GM23248 (cell line): ENCODE measurements around the gene PGP. TPM values are rescaled to one million over a fixed set of nuclear protein-coding genes. Genes with fewer than 3 reads are reported as not detected.

Experiments
- DNase-seq: peaks from one replicate; pipeline ENCODE4 v3.0.0-alpha.2; 2015
- H2AFZ ChIP-seq: fragments of 200-600 bp; sonication (generic); 2 replicates; pipeline ENCODE4 v1.6.1; 2016; ENCODE audit warnings: antibody characterized with exemption
- H3F3A ChIP-seq: fragments of 200-600 bp; sonication (generic); 2 replicates; pipeline ENCODE4 v1.6.1; 2016; ENCODE audit warnings: mild to moderate bottlenecking, antibody characterized with exemption, mixed run types; ENCODE audit not compliant: insufficient read depth
- H3K27ac ChIP-seq: fragments of 200-600 bp; sonication (generic); 2 replicates; pipeline ENCODE4 v1.5.1; 2016; ENCODE audit warnings: mild to moderate bottlenecking
- H3K27me3 ChIP-seq: fragments of 200-600 bp; sonication (generic); replicated peaks from 2 replicates; pipeline ENCODE4 v1.6.1; 2016; ENCODE audit warnings: mild to moderate bottlenecking; ENCODE audit not compliant: insufficient read depth
- H3K36me3 ChIP-seq: fragments of 200-600 bp; sonication (generic); 2 replicates; pipeline ENCODE4 v1.6.1; 2016; ENCODE audit warnings: low read depth, mild to moderate bottlenecking
- H3K4me1 ChIP-seq: fragments of 200-600 bp; sonication (generic); 2 replicates; pipeline ENCODE4 v1.6.1; 2016; ENCODE audit warnings: mild to moderate bottlenecking; ENCODE audit not compliant: insufficient read depth
- H3K4me2 ChIP-seq: fragments of 200-600 bp; sonication (generic); one replicate; pipeline ENCODE4 v1.6.1; 2016; ENCODE audit warnings: mild to moderate bottlenecking; ENCODE audit not compliant: unreplicated experiment
- H3K4me3 ChIP-seq: fragments of 200-600 bp; sonication (generic); 2 replicates; pipeline ENCODE4 v1.5.1; 2016; ENCODE audit warnings: mild to moderate bottlenecking
- H3K79me2 ChIP-seq: fragments of 200-600 bp; sonication (generic); 2 replicates; pipeline ENCODE4 v1.6.1; 2016; ENCODE audit warnings: mild to moderate bottlenecking; ENCODE audit not compliant: insufficient read depth
- H3K9ac ChIP-seq: fragments of 200-600 bp; sonication (generic); 2 replicates; pipeline ENCODE4 v1.6.1; 2016; ENCODE audit warnings: mild to moderate bottlenecking
- H3K9me2 ChIP-seq: fragments of 200-600 bp; sonication (generic); 2 replicates; pipeline ENCODE4 v1.6.1; 2016; ENCODE audit warnings: mixed run types, mild to moderate bottlenecking, moderate library complexity; ENCODE audit not compliant: insufficient read depth
- H3K9me3 ChIP-seq: fragments of 200-600 bp; sonication (generic); one replicate; pipeline ENCODE4 v1.6.1; 2017; ENCODE audit warnings: low read depth
- H4K20me1 ChIP-seq: fragments of 200-600 bp; sonication (generic); 2 replicates; pipeline ENCODE4 v1.6.0; 2016; ENCODE audit not compliant: insufficient read depth
- EZH2 ChIP-seq: fragments of 200-600 bp; sonication (generic); IDR thresholded peaks from 2 replicates; pipeline ENCODE4 v1.6.1; 2018; ENCODE audit warnings: antibody characterized with exemption, mild to moderate bottlenecking; ENCODE audit not compliant: insufficient read depth, poor library complexity, severe bottlenecking
- EZH2phosphoT487 ChIP-seq: fragments of 200-600 bp; sonication (generic); IDR thresholded peaks from 2 replicates; pipeline ENCODE4 v1.6.1; 2018; ENCODE audit warnings: antibody characterized with exemption, moderate library complexity, mild to moderate bottlenecking, low read depth; ENCODE audit not compliant: insufficient read depth
- WGBS, 2 experiments: methylation state at CpG; one replicate each; pipeline ENCODE4 v1.1.6; 2015 to 2017; ENCODE audit warnings: low lambda C conversion rate in 2 of 2, low coverage in 1 of 2; ENCODE audit errors: missing lambda C conversion rate in 2 of 2; 5-methylcytosine and 5-hydroxymethylcytosine counted together
- in situ Hi-C: fragments of 300-500 bp; cut with MboI; formaldehyde crosslinking; loops from 2 replicates; pipeline ENCODE4 v1.15.0; 2020
- polyA plus RNA-seq: library from polyadenylated mRNA; unstranded; fragments of >200 nt; fragmentation: Nextera tagmentation; extraction: Ambion mirVana; gene quantifications from 2 replicates; pipeline ENCODE4 v1.2.1, GENCODE V29; 2016
- total RNA-seq: library from RNA; depleted of rRNA; stranded (reverse); fragments of >200 nt; shearing (Covaris generic); gene quantifications from 2 replicates; pipeline ENCODE4 v1.2.3, GENCODE V29; 2014

Gene PGP
- total and polyA plus RNA-seq, 2 experiments from 2014 or later = 10.1 to 25.5 TPM

GRCh38 chr16:2188395-2188794 lies 26.2 kb downstream of the PGP start:
- WGBS, 2 experiments = 81 to 88% methylated on average over 8 of the region's 8 CpGs
- no peak for TF ChIP-seq EZH2
- no peak for TF ChIP-seq EZH2phosphoT487
- Histone ChIP-seq H2AFZ (no peak overlapping the region), H3K4me2 (no peak overlapping the region), H3K27me3 (no peaks in the 10 kb centered on the region), H3K36me3 (no peaks in the 10 kb centered on the region), H3K4me1 (no peaks in the 10 kb centered on the region), H4K20me1 (no peaks in the 10 kb centered on the region), H3K9ac (no peak overlapping the region), H3K79me2 (no peaks in the 10 kb centered on the region), H3K9me3 (no peaks in the 10 kb centered on the region), H3F3A (no peaks in the 10 kb centered on the region), H3K4me3 (no peak overlapping the region), H3K9me2 (no peaks in the 10 kb centered on the region), H3K27ac (no peak overlapping the region)
- no peak for DNase-seq
- in situ Hi-C loops = no loop called here

- WGBS, 2 experiments = 75 to 82% methylated on average over 16 to 17 of the region's 17 CpGs
- Histone ChIP-seq H3K27ac (no peak overlapping the region), H3K9ac (no peak overlapping the region), H3K36me3 (no peaks in the 10 kb centered on the region), H3K9me3 (no peaks in the 10 kb centered on the region), H2AFZ (no peak overlapping the region), H3K4me1 (no peaks in the 10 kb centered on the region), H3K9me2 (no peaks in the 10 kb centered on the region), H3K4me3 (no peak overlapping the region), H3K27me3 (no peaks in the 10 kb centered on the region), H3K4me2 (no peak overlapping the region), H3F3A (no peaks in the 10 kb centered on the region), H4K20me1 (no peaks in the 10 kb centered on the region), H3K79me2 (no peaks in the 10 kb centered on the region)
- DNase-seq = no peak
- no peak for TF ChIP-seq EZH2
- no peak for TF ChIP-seq EZH2phosphoT487
- in situ Hi-C loops = no loop called here
These were observed 27.4 kb downstream of the PGP start for GRCh38 chr16:2187212-2187611.

- Histone ChIP-seq H3K4me2 (no peak overlapping the region), H3K27me3 (no peaks in the 10 kb centered on the region), H3K9me3 (no peaks in the 10 kb centered on the region), H3K9ac (no peak overlapping the region), H3F3A (no peaks in the 10 kb centered on the region), H3K4me1 (no peaks in the 10 kb centered on the region), H3K36me3 (no peaks in the 10 kb centered on the region), H4K20me1 (no peaks in the 10 kb centered on the region), H3K9me2 (no peaks in the 10 kb centered on the region), H3K79me2 (no peaks in the 10 kb centered on the region), H2AFZ (no peak overlapping the region), H3K27ac (no peak overlapping the region), H3K4me3 (no peak overlapping the region)
- 87 to 91% methylated on average over 15 to 20 of the region's 20 CpGs for WGBS, 2 experiments
- in situ Hi-C loops = no loop called here
- no peak for TF ChIP-seq EZH2
- DNase-seq = no peak
These were observed 28.1 kb downstream of the PGP start for GRCh38 chr16:2186505-2186904.

GRCh38 chr16:2186064-2186463 lies 28.6 kb downstream of the PGP start:
- Histone ChIP-seq H3K27me3 (no peaks in the 10 kb centered on the region), H2AFZ (no peak overlapping the region), H3K9ac (no peak overlapping the region), H3F3A (no peaks in the 10 kb centered on the region), H3K9me3 (no peaks in the 10 kb centered on the region), H3K79me2 (no peaks in the 10 kb centered on the region), H3K27ac (no peak overlapping the region), H3K4me1 (no peaks in the 10 kb centered on the region), H3K4me3 (no peak overlapping the region), H4K20me1 (no peaks in the 10 kb centered on the region), H3K4me2 (no peak overlapping the region), H3K36me3 (no peaks in the 10 kb centered on the region), H3K9me2 (no peaks in the 10 kb centered on the region)
- TF ChIP-seq EZH2 = no peak
- TF ChIP-seq EZH2phosphoT487 = no peak
- 78 to 80% methylated on average over 12 to 13 of the region's 13 CpGs for WGBS, 2 experiments
- DNase-seq = no peak
- in situ Hi-C loops = no loop called here

- Histone ChIP-seq H3K9me2 (no peaks in the 10 kb centered on the region), H3K27ac (no peak overlapping the region), H4K20me1 (no peaks in the 10 kb centered on the region), H3K36me3 (no peaks in the 10 kb centered on the region), H3K79me2 (no peaks in the 10 kb centered on the region), H3K4me3 (no peak overlapping the region), H3K4me1 (no peaks in the 10 kb centered on the region), H3K9me3 (no peaks in the 10 kb centered on the region), H3K27me3 (no peaks in the 10 kb centered on the region), H3K9ac (no peak overlapping the region), H3K4me2 (no peak overlapping the region), H3F3A (no peaks in the 10 kb centered on the region), H2AFZ (no peak overlapping the region)
- no peak for DNase-seq
- 88 to 89% methylated on average over 18 to 19 of the region's 20 CpGs for WGBS, 2 experiments
- TF ChIP-seq EZH2phosphoT487 (no peak), EZH2 (no peak)
- in situ Hi-C loops = no loop called here
These were observed 29.7 kb downstream of the PGP start for GRCh38 chr16:2184962-2185361.
